HG03060 (cell line): ENCODE measurements around the gene RNF150.

Source experiments
- ATAC-seq: cut with Tn5 transposase; IDR thresholded peaks from one replicate; pipeline ENCODE4 v1.9.1; 2021; ENCODE audit warnings: low read depth, moderate number of reproducible peaks; ENCODE audit not compliant: unreplicated experiment

RNF150 gene

GRCh38 chr4:140931911-140932310, 201.4 kb downstream of the RNF150 start:
- ATAC-seq: no peak

- ATAC-seq: no peak
Measured at GRCh38 chr4:140930557-140930956, 202.7 kb downstream of the RNF150 start.

- ATAC-seq: no peak
Measured at GRCh38 chr4:140930011-140930410, 203.3 kb downstream of the RNF150 start.

- ATAC-seq: no peak
Measured at GRCh38 chr4:140928880-140929279, 204.4 kb downstream of the RNF150 start.

- no peak for ATAC-seq
Measured at GRCh38 chr4:140926672-140927071, 206.6 kb downstream of the RNF150 start.

GRCh38 chr4:140925417-140925816, 207.9 kb downstream of the RNF150 start:
- no peak for ATAC-seq

- ATAC-seq: no peak
Measured at GRCh38 chr4:140924761-140925392, 208.4 kb downstream of the RNF150 start.

GRCh38 chr4:140906993-140907962, 226.0 kb downstream of the RNF150 start:
- no peak for ATAC-seq

- ATAC-seq: no peak
Measured at GRCh38 chr4:140904904-140905303, 228.4 kb downstream of the RNF150 start.

GRCh38 chr4:140903522-140904475, 229.5 kb downstream of the RNF150 start:
- no peak for ATAC-seq

GRCh38 chr4:140901736-140902336, 231.4 kb downstream of the RNF150 start:
- ATAC-seq: no peak

- ATAC-seq: no peak
Measured at GRCh38 chr4:140893939-140894338, 239.3 kb downstream of the RNF150 start.

GRCh38 chr4:140888054-140888453, 245.2 kb downstream of the RNF150 start:
- no peak for ATAC-seq

- no peak for ATAC-seq
Measured at GRCh38 chr4:140887467-140887866, 245.8 kb downstream of the RNF150 start.

GRCh38 chr4:140884431-140885058, 248.7 kb downstream of the RNF150 start:
- ATAC-seq: peak; percentile 64

GRCh38 chr4:140877781-140878180, 255.5 kb downstream of the RNF150 start:
- ATAC-seq: no peak

- ATAC-seq: no peak
Measured at GRCh38 chr4:140876615-140877364, 256.5 kb downstream of the RNF150 start.

- ATAC-seq: no peak
Measured at GRCh38 chr4:140875746-140876452, 257.4 kb downstream of the RNF150 start.
